GM12864 (cell line): ENCODE results near the gene EPS15.

ENCODE experiments used
- DNase-seq: peaks from one replicate; pipeline ENCODE4 v3.0.0-alpha.2; 2011; ENCODE audit warnings: low read depth
- H3K4me3 ChIP-seq: 2 replicates; pipeline ENCODE4 v1.5.1; 2011; ENCODE audit warnings: mild to moderate bottlenecking, low read depth, low read length, control low read depth
- TF ChIP-seq, protein P1 (sequence below): IDR thresholded peaks from 2 replicates; pipeline ENCODE4 v1.5.1; 2011; ENCODE audit warnings: low read depth, mild to moderate bottlenecking, moderate library complexity, low read length, control low read depth, inconsistent platforms; ENCODE audit errors: missing control alignments

Gene EPS15

DNA sequence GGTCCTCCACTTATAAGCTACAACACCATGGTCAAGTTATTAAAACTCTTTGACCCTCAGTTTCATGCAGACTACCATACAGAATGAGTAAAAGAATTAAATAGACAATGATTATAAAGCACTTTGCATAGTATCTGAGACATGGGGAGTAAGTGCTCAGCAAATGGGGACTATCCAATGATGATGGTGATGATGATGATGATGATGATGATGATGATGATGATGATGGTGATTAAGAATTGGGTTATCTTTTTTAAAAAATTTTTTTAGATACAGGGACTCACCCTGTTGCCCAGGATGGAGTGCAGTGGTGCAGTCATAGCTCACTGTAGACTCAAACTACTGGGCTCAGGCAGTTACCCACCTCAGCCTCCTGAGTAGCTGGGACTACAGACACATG, 8.1 kb upstream of the EPS15 start:
- TF ChIP-seq, protein P1, sequence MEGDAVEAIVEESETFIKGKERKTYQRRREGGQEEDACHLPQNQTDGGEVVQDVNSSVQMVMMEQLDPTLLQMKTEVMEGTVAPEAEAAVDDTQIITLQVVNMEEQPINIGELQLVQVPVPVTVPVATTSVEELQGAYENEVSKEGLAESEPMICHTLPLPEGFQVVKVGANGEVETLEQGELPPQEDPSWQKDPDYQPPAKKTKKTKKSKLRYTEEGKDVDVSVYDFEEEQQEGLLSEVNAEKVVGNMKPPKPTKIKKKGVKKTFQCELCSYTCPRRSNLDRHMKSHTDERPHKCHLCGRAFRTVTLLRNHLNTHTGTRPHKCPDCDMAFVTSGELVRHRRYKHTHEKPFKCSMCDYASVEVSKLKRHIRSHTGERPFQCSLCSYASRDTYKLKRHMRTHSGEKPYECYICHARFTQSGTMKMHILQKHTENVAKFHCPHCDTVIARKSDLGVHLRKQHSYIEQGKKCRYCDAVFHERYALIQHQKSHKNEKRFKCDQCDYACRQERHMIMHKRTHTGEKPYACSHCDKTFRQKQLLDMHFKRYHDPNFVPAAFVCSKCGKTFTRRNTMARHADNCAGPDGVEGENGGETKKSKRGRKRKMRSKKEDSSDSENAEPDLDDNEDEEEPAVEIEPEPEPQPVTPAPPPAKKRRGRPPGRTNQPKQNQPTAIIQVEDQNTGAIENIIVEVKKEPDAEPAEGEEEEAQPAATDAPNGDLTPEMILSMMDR = no peak
- no peak overlapping the region for H3K4me3 ChIP-seq
- DNase-seq = no peak

DNA sequence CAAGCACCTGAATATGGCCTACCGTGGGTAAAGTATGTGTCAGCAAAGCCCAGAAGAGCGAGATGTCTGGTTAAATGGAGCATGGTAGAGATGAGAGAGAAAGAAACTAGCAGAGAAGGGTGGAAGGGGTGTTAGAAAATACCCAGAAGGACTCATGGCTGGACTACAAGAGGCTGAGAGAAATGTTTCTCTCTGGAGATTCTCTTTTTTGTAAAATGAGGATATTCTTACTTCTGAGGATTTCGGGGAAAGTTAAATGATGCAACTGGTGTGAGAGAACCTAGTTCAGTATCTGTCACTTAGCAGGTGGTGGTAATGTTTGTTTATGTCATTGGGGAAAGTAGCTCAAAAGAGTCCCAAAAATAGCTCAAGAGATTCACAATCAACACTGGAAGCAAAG, 7.2 kb upstream of the EPS15 start:
- DNase-seq = no peak
- TF ChIP-seq, protein P1 = no peak
- H3K4me3 ChIP-seq = no peak overlapping the region

DNA sequence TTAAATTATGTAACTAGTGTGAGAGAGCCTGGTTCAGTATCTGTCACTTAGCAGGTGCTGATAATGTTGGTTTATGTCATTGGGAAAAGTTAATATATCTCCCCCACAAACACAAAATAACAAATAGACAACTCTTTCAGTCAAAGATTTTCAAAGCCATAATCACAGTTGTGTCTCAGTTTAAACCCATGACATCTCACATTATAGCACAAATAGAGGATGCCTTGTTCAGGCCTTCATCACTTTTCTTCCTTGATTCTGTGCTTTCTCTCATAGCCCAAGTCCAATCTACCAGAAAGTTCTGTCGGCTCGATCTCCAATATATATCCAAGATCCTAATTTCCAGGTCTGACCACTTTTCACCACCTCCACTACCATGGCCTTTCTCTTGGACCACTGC, 6.2 kb upstream of the EPS15 start:
- H3K4me3 ChIP-seq = no peak overlapping the region
- TF ChIP-seq, protein P1 = no peak
- no peak for DNase-seq

DNA sequence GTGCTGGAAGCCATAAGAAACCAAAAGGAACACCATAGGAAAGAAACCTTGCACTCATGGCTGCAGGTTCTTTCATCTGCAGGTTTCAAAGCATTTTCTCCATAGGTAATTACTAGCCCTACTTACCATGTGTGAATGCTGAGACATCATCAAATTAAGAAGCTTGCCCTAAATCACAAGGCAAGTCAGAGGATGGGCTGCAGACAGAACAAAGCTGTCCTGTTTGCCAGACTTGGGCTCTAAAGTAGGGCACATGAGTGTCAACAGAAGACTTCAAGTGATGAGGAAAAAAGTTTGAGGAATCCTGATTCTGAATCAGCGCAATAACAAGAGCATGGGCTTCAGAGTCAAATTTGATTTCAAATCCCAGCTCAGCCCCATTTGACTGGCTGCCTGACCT, 5.8 kb upstream of the EPS15 start:
- DNase-seq = no peak
- TF ChIP-seq, protein P1 = no peak
- H3K4me3 ChIP-seq = no peak overlapping the region

DNA sequence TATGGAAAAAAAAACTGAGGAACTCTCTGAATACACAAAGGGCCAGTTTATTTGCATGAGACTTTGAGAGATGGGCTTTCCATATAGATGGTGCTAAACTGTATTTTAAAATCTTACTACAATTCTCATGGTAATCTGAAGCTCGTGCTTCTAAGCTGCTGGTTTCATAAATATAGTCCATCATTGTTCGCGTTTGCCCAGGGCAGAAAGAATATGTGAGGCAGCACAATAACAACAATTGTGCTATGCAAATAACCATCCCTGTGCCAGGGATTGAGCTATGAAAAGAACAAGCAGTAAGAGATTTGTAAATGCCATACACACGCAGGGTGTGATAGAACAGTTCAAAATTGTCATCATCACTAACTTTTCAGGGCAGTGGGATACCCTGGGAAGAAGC, 4.9 kb upstream of the EPS15 start:
- TF ChIP-seq, protein P1 = no peak

DNA sequence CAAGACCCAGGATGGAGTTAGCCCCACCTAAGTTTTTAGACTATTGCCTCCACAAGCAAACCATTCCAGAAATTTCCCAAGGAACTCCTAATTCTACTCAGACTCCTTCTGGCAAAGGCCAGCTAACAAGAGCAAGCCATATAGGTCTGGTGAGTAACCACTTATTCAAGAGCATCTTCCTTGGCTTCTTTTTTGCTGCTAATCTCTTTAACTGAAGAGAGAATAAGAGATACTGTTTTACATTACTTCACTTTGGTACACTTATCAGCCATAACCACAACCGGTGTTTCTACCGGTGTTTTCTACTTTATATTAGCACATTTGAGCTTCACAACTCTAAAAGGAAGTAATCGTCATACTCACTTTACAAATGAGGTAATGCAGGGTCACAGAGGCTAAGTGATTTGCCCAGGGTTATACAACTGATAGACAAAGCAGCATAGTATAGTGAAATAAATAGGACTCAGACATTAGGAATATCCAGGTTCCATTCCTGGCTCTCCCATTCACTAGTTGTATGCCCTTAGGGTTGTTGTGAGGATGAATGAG, 1.7 kb upstream of the EPS15 start:
- TF ChIP-seq, protein P1 = no peak
- no peak for DNase-seq
- H3K4me3 ChIP-seq = no peak overlapping the region

More for the DNA sequence above, 4.9 kb upstream of the EPS15 start:
- no peak overlapping the region for H3K4me3 ChIP-seq
- no peak for DNase-seq
